GM21390 (cell line): ENCODE results near the gene NCKAP1.
A peak's percentile ranks its signal among the peaks of the same experiment; 100 is the strongest.
"Not testable (repeated sequence)": the region's sequence is repeated elsewhere in the genome, so short reads cannot be mapped to it uniquely, and the experiment has no call there.

Source experiments
- ATAC-seq: cut with Tn5 transposase; IDR thresholded peaks from one replicate; pipeline ENCODE4 v1.9.1; 2021; ENCODE audit not compliant: unreplicated experiment

NCKAP1 gene

GRCh38 chr2:183037074-183037552 lies 1.1 kb downstream of the NCKAP1 start:
- no peak for ATAC-seq

- peak; percentile 49 for ATAC-seq
Observed at GRCh38 chr2:183035954-183036669, 2.1 kb downstream of the NCKAP1 start.

GRCh38 chr2:183035298-183035953 lies 2.8 kb downstream of the NCKAP1 start:
- no peak for ATAC-seq

- no peak for ATAC-seq
Observed at GRCh38 chr2:183034806-183035205, 3.5 kb downstream of the NCKAP1 start.

- no peak for ATAC-seq
Observed at GRCh38 chr2:183033951-183034350, 4.3 kb downstream of the NCKAP1 start.

- ATAC-seq: no peak
Observed at GRCh38 chr2:183031911-183032794, 6.1 kb downstream of the NCKAP1 start.

GRCh38 chr2:183029219-183029618 lies 9.0 kb downstream of the NCKAP1 start:
- no peak for ATAC-seq

- ATAC-seq: no peak
Observed at GRCh38 chr2:183028108-183028507, 10.1 kb downstream of the NCKAP1 start.

- ATAC-seq: no peak
Observed at GRCh38 chr2:183027443-183027842, 10.8 kb downstream of the NCKAP1 start.

- ATAC-seq: no peak
Observed at GRCh38 chr2:183026424-183026823, 11.8 kb downstream of the NCKAP1 start.

- no peak for ATAC-seq
Observed at GRCh38 chr2:183025993-183026392, 12.3 kb downstream of the NCKAP1 start.

- no peak for ATAC-seq
Observed at GRCh38 chr2:183024339-183025095, 13.7 kb downstream of the NCKAP1 start.

GRCh38 chr2:183022711-183023110 lies 15.5 kb downstream of the NCKAP1 start:
- ATAC-seq: no peak

GRCh38 chr2:183021613-183022012 lies 16.6 kb downstream of the NCKAP1 start:
- no peak for ATAC-seq

- no peak for ATAC-seq
Observed at GRCh38 chr2:183019718-183020442, 18.4 kb downstream of the NCKAP1 start.

GRCh38 chr2:183017845-183018244 lies 20.4 kb downstream of the NCKAP1 start:
- not testable (repeated sequence) for ATAC-seq

- ATAC-seq: no peak
Observed at GRCh38 chr2:183014005-183014404, 24.3 kb downstream of the NCKAP1 start.

GRCh38 chr2:183011743-183012142 lies 26.5 kb downstream of the NCKAP1 start:
- ATAC-seq: no peak

GRCh38 chr2:183010112-183010511 lies 28.1 kb downstream of the NCKAP1 start:
- ATAC-seq: no peak

- ATAC-seq: no peak
Observed at GRCh38 chr2:183009249-183009899, 28.9 kb downstream of the NCKAP1 start.
